HepG2 (cell line): ENCODE data around the gene QRFP. TPM values are rescaled to one million over a fixed set of nuclear protein-coding genes. Genes with fewer than 3 reads are reported as not detected.

ENCODE experiments used
- ATAC-seq: fragments of 200-7000 bp; cut with Tn5 transposase; 3 replicates; pipeline ENCODE4 v1.9.1; 2020; ENCODE audit warnings: mild to moderate bottlenecking, moderate library complexity
- BruUV-seq: library from RNA; stranded (reverse); fragments of 400-500 nt; replicated peaks from 2 replicates; lab custom pipeline; 2021; lab: Mats Ljungman, UMichigan
- CTCF ChIA-PET: fragments of 300-600 bp; formaldehyde crosslinking; extraction: SDS; loops from one replicate; lab custom pipeline; 2021; ENCODE audit warnings: low total read pairs, inconsistent platforms, low intra/inter-chr PET ratio; lab: Yijun Ruan, JAX
- POLR2A ChIA-PET: fragments of 350-600 bp; sonication (Branson Sonifier 250); formaldehyde crosslinking; loops from one replicate; lab custom pipeline; 2020; ENCODE audit warnings: antibody characterized with exemption, inconsistent platforms; lab: Yijun Ruan, JAX
- DNase-seq: peaks from one replicate; pipeline ENCODE4 v3.0.0-alpha.2; 2015; ENCODE audit warnings: low spot score
- FAIRE-seq: peaks from 3 replicates; lab custom pipeline; 2011; peaks lifted over from hg19 to GRCh38; lab: Jason Lieb, UNC
- H2AFZ ChIP-seq: one replicate; pipeline ENCODE4 v1.6.1; 2011; ENCODE audit warnings: low read length, inconsistent platforms
- H3K27ac ChIP-seq: fragments of 300-600 bp; 3 replicates; pipeline ENCODE4 v1.8.0; 2011; ENCODE audit warnings: mixed run types, mild to moderate bottlenecking, mixed read lengths, low read length, inconsistent platforms; ENCODE audit not compliant: insufficient read depth; ENCODE audit errors: extremely low read length
- H3K27me3 ChIP-seq, 2 experiments: fragments of 200-600 bp in 1 of 2; 2 replicates in 1 of 2; 3 replicates in 1 of 2; pipeline versions ENCODE4 v1.6.0 to v1.8.0; 2011; ENCODE audit warnings: low read length in 2 of 2, mild to moderate bottlenecking in 2 of 2, moderate library complexity in 2 of 2, inconsistent platforms in 1 of 2; ENCODE audit not compliant: insufficient read depth in 2 of 2, control insufficient read depth in 1 of 2
- H3K36me3 ChIP-seq, 2 experiments: fragments of 200-600 bp in 1 of 2; replicated peaks in 1 of 2; 2 replicates in 1 of 2; 3 replicates in 1 of 2; pipeline versions ENCODE4 v1.5.1 to v1.8.0; 2011; ENCODE audit warnings: low read length in 2 of 2, inconsistent platforms in 1 of 2; ENCODE audit not compliant: insufficient read depth in 2 of 2, control insufficient read depth in 1 of 2
- H3K4me1 ChIP-seq: 2 replicates; pipeline ENCODE4 v1.5.1; 2012; ENCODE audit warnings: low read length, inconsistent platforms; ENCODE audit not compliant: insufficient read depth
- H3K4me2 ChIP-seq: 2 replicates; pipeline ENCODE4 v1.6.0; 2011; ENCODE audit warnings: low read depth, low read length, inconsistent platforms
- H3K4me3 ChIP-seq, 3 experiments: fragments of 200-600 bp in 1 of 3; sonication (generic), shearing (Covaris generic) in 1 of 3; replicated peaks in 1 of 3; 2 replicates each; pipeline ENCODE4 v1.5.1; 2011 to 2016; ENCODE audit warnings: low read length in 3 of 3, inconsistent platforms in 2 of 3, low read depth in 2 of 3, mild to moderate bottlenecking in 2 of 3, control low read depth in 1 of 3, mixed read lengths in 1 of 3; ENCODE audit not compliant: insufficient read depth in 1 of 3
- H3K79me2 ChIP-seq: one replicate; pipeline ENCODE4 v1.6.1; 2011; ENCODE audit warnings: low read length, inconsistent platforms; ENCODE audit not compliant: insufficient read depth
- H3K9ac ChIP-seq: 2 replicates; pipeline ENCODE4 v1.6.0; 2011; ENCODE audit warnings: mild to moderate bottlenecking, low read depth, low read length, inconsistent platforms; ENCODE audit not compliant: insufficient read depth
- H3K9me3 ChIP-seq: 2 replicates; pipeline ENCODE4 v1.5.1; 2012; ENCODE audit warnings: mild to moderate bottlenecking, low read length
- H4K20me1 ChIP-seq: 2 replicates; pipeline ENCODE4 v1.6.0; 2011; ENCODE audit warnings: inconsistent platforms, mild to moderate bottlenecking, low read length, moderate library complexity; ENCODE audit not compliant: insufficient read depth
- AFF4 ChIP-seq: sonication (generic); formaldehyde crosslinking; IDR thresholded peaks from 2 replicates; pipeline ENCODE4 v1.4.0; 2020; ENCODE audit warnings: missing genetic modification reagents
- JUNB ChIP-seq: sonication (generic); formaldehyde crosslinking; IDR thresholded peaks from 2 replicates; pipeline ENCODE4 v1.8.0; 2022; ENCODE audit warnings: missing genetic modification reagents, mild to moderate bottlenecking, borderline replicate concordance
- KDM1A ChIP-seq: IDR thresholded peaks from 2 replicates; pipeline ENCODE4 v1.6.1; 2016; ENCODE audit warnings: missing compliant biosample characterization
- NCOR1 ChIP-seq: fragments of 200-600 bp; sonication (generic); IDR thresholded peaks from 2 replicates; pipeline ENCODE4 v1.7.0; 2017; ENCODE audit warnings: antibody characterized with exemption, low read length, borderline replicate concordance
- POGZ ChIP-seq: sonication (generic); formaldehyde crosslinking; IDR thresholded peaks from 2 replicates; pipeline ENCODE4 v1.4.0; 2020; ENCODE audit warnings: mild to moderate bottlenecking, missing genetic modification reagents
- RAD21 ChIP-seq: fragments of 450-650 bp; formaldehyde crosslinking; IDR thresholded peaks from 2 replicates; pipeline ENCODE4 v1.5.0; 2020; ENCODE audit warnings: mild to moderate bottlenecking
- SRSF4 ChIP-seq: fragments of 200-400 bp; formaldehyde crosslinking; IDR thresholded peaks from one replicate; pipeline ENCODE4 v1.6.1; 2018; ENCODE audit warnings: mild to moderate bottlenecking, low read depth, low read length, moderate library complexity; ENCODE audit not compliant: poor library complexity, severe bottlenecking
- ZBTB26 ChIP-seq: IDR thresholded peaks from 2 replicates; pipeline ENCODE4 v1.6.1; 2016; ENCODE audit warnings: missing compliant biosample characterization, missing genetic modification reagents, borderline replicate concordance
- ZFP36 ChIP-seq: fragments of 150-350 bp; IDR thresholded peaks from 2 replicates; pipeline ENCODE4 v1.6.1; 2018; ENCODE audit warnings: borderline replicate concordance, low read length, low read depth; ENCODE audit not compliant: partially characterized antibody
- ZNF280B ChIP-seq: sonication (generic); formaldehyde crosslinking; IDR thresholded peaks from 2 replicates; pipeline ENCODE4 v1.5.0; 2020; ENCODE audit warnings: missing genetic modification reagents, mild to moderate bottlenecking, borderline replicate concordance
- ZNF619 ChIP-seq: sonication (generic); formaldehyde crosslinking; IDR thresholded peaks from 2 replicates; pipeline ENCODE4 v1.4.0; 2020; ENCODE audit warnings: mild to moderate bottlenecking, missing genetic modification reagents
- ZNF879 ChIP-seq: sonication (generic); formaldehyde crosslinking; IDR thresholded peaks from 2 replicates; pipeline ENCODE4 v1.8.1; 2023; ENCODE audit warnings: missing genetic modification reagents
- WGBS: methylation state at CpG from one replicate; pipeline ENCODE4 v1.1.6; 2017; ENCODE audit warnings: low lambda C conversion rate; 5-methylcytosine and 5-hydroxymethylcytosine counted together
- in situ Hi-C: cut with HindIII; loops from 2 replicates; pipeline ENCODE4 v1.10.0; 2017; ENCODE audit warnings: low pct_unique_long_range_greater_than_20kb; ENCODE audit not compliant: extremely low pct_ligation_motif_present
- intact Hi-C: fragments of 100-400 bp; cut with micrococcal nuclease; formaldehyde crosslinking; loops from one replicate; pipeline ENCODE4 v1.10.0; 2022; ENCODE audit not compliant: unreplicated experiment
- polyA plus RNA-seq, 8 experiments: library from polyadenylated mRNA; depleted of rRNA in 3 of 8; stranded (reverse) in 7 of 8; unstranded in 1 of 8; fragments of >200 nt; fragmentation: Illumina TruSeq in 4 of 8; extraction: Trizol in 4 of 8; gene quantifications; 2 replicates each; pipeline versions ENCODE4 v1.2.1 to v1.2.3, GENCODE V29; 2011 to 2016; ENCODE audit warnings: low read depth in 4 of 8, missing spikeins in 1 of 8, mixed read lengths in 1 of 8; ENCODE audit not compliant: insufficient read depth in 1 of 8
- total RNA-seq, 5 experiments: library from RNA; depleted of rRNA; stranded (reverse); fragments of >200 nt; fragmentation: Illumina TruSeq; extraction: Trizol; gene quantifications; 2 replicates each; pipeline ENCODE4 v1.2.3, GENCODE V29; 2016; ENCODE audit warnings: low read depth in 1 of 5

QRFP gene
- total and polyA plus RNA-seq, 2 of the 13 experiments (the other 11 are each of a cell fraction or from before 2014, with no cell fraction given) = not detected

- no peak for TF ChIP-seq JUNB (CRISPR knock-in tag)
- TF ChIP-seq, all 625 proteins: peak for 16
Measured at GRCh38 chr9:130936285-130937117, 39.9 kb upstream of the QRFP start (continued).

GRCh38 chr9:130935648-130936271 is 39.1 kb upstream of the QRFP start:
- Histone ChIP-seq H3K9me3 (no peaks in the 10 kb centered on the region), H3K36me3 (no peaks in the 10 kb centered on the region), H2AFZ (no peak overlapping the region), H3K4me3 (peak overlapping the region in 1 of 3 experiments; percentile 54; a peak in 2 of 6 replicates), H3K9ac (no peak overlapping the region; the same call in 1 of the 2 replicates), H3K79me2 (no peaks in the 10 kb centered on the region), H3K27ac (no peak overlapping the region), H4K20me1 (peaks cover 6% of the 10 kb centered on the region; the same call in 1 of the 2 replicates), H3K4me1 (peaks cover 44% of the 10 kb centered on the region), H3K27me3 (peaks cover 18 to 89% of the 10 kb centered on the region in 2 experiments), H3K4me2 (peak overlapping the region; percentile 83)
- intact Hi-C loops (no loop called here), in situ Hi-C loops (no loop called here)
- peak; percentile 35 for DNase-seq
- POLR2A ChIA-PET = interaction anchor here (0.6 kb wide), 1 partner anchor 11 kb away, joined by 3 read pairs; no protein-coding TSS in a partner anchor
- peak; percentile 9 for ATAC-seq
- FAIRE-seq = no peak
- no TSS peak for BruUV-seq
- WGBS = 42% methylated on average over 11 of the region's 13 CpGs
- CTCF ChIA-PET = no interaction called here
- no peak for TF ChIP-seq ZBTB26 (CRISPR knock-in tag)
- TF ChIP-seq ZNF879 (CRISPR knock-in tag) = no peak
- no peak for TF ChIP-seq ZNF280B
- TF ChIP-seq RAD21 (CRISPR knock-in tag) = no peak
- TF ChIP-seq NCOR1 = no peak
- TF ChIP-seq ZFP36 = peak; percentile 40
- peak; percentile 93 for TF ChIP-seq KDM1A (CRISPR knock-in tag)
- TF ChIP-seq SRSF4 = no peak
- no peak for TF ChIP-seq ZNF619 (CRISPR knock-in tag)
- TF ChIP-seq AFF4 (CRISPR knock-in tag) = no peak
- 0 out of 2 replicates have a peak, but pooled peaks have one; percentile 15 for TF ChIP-seq POGZ (CRISPR knock-in tag)
